BE2C (cell line): ENCODE measurements around the gene SUGT1.

Experiments used
- DNase-seq: peaks from one replicate; pipeline ENCODE4 v3.0.0-alpha.2; 2020
- H3K27me3 ChIP-seq: fragments of 250-450 bp; sonication (Bioruptor Pico); 2 replicates; pipeline ENCODE4 v1.5.1; 2020; ENCODE audit warnings: mild to moderate bottlenecking
- H3K36me3 ChIP-seq: fragments of 250-450 bp; sonication (Bioruptor Pico); 2 replicates; pipeline ENCODE4 v1.5.1; 2020; ENCODE audit warnings: mild to moderate bottlenecking
- H3K4me1 ChIP-seq: fragments of 250-450 bp; sonication (Bioruptor Pico); 2 replicates; pipeline ENCODE4 v1.5.1; 2020
- H3K4me3 ChIP-seq: 2 replicates; pipeline ENCODE4 v1.5.1; 2011; ENCODE audit warnings: low read depth, low read length
- H3K9me3 ChIP-seq: fragments of 250-450 bp; sonication (Bioruptor Pico); 2 replicates; pipeline ENCODE4 v1.5.1; 2020
- CTCF ChIP-seq: IDR thresholded peaks from 2 replicates; pipeline ENCODE4 v1.5.1; 2012; ENCODE audit warnings: mild to moderate bottlenecking, low read depth, low read length

The SUGT1 gene

GRCh38 chr13:52739468-52740071, 86.9 kb downstream of the SUGT1 start, which contains the start of gene CNMD:
Gene CNMD (minus strand): TSS chr13:52739820. CDS start chr13:52739701, 119 bp downstream.
- H3K4me3 ChIP-seq: peak within 1 kb of the TSS; percentile 16; the same call in 1 of the 2 replicates
- no peaks in the 10 kb centered on the region for H3K9me3 ChIP-seq
- no peaks in the 10 kb centered on the region for H3K36me3 ChIP-seq
- no peaks in the 10 kb centered on the region for H3K4me1 ChIP-seq
- 0 out of 2 replicates have a peak, but pooled peaks cover 6% of the 10 kb centered on the region for H3K27me3 ChIP-seq
- DNase-seq: no peak
- TF ChIP-seq CTCF: no peak

- Histone ChIP-seq H3K9me3 (no peaks in the 10 kb centered on the region), H3K27me3 (0 out of 2 replicates have a peak, but pooled peaks cover under 1% of the 10 kb centered on the region), H3K4me3 (no peak overlapping the region), H3K4me1 (no peaks in the 10 kb centered on the region), H3K36me3 (no peaks in the 10 kb centered on the region)
- no peak for DNase-seq
- TF ChIP-seq CTCF: no peak
Observed at GRCh38 chr13:52743569-52743968, 90.9 kb downstream of the SUGT1 start.

GRCh38 chr13:52743988-52744387, 91.4 kb downstream of the SUGT1 start:
- TF ChIP-seq CTCF: 0 out of 2 replicates have a peak, but pooled peaks have one; percentile 5
- Histone ChIP-seq H3K4me3 (no peak overlapping the region), H3K36me3 (no peaks in the 10 kb centered on the region), H3K4me1 (no peaks in the 10 kb centered on the region), H3K27me3 (no peaks in the 10 kb centered on the region), H3K9me3 (no peaks in the 10 kb centered on the region)
- DNase-seq: no peak

GRCh38 chr13:52744842-52745375, 92.3 kb downstream of the SUGT1 start:
- Histone ChIP-seq H3K9me3 (no peaks in the 10 kb centered on the region), H3K27me3 (no peaks in the 10 kb centered on the region), H3K4me3 (no peak overlapping the region), H3K36me3 (no peaks in the 10 kb centered on the region), H3K4me1 (no peaks in the 10 kb centered on the region)
- DNase-seq: no peak
- no peak for TF ChIP-seq CTCF

GRCh38 chr13:52746141-52746540, 93.5 kb downstream of the SUGT1 start:
- Histone ChIP-seq H3K4me1 (no peaks in the 10 kb centered on the region), H3K36me3 (no peaks in the 10 kb centered on the region), H3K27me3 (no peaks in the 10 kb centered on the region), H3K4me3 (no peak overlapping the region), H3K9me3 (no peaks in the 10 kb centered on the region)
- TF ChIP-seq CTCF: no peak
- no peak for DNase-seq

- Histone ChIP-seq H3K27me3 (no peaks in the 10 kb centered on the region), H3K4me1 (no peaks in the 10 kb centered on the region), H3K4me3 (no peak overlapping the region), H3K36me3 (no peaks in the 10 kb centered on the region), H3K9me3 (no peaks in the 10 kb centered on the region)
- DNase-seq: no peak
- TF ChIP-seq CTCF: no peak
Observed at GRCh38 chr13:52749419-52749818, 96.8 kb downstream of the SUGT1 start.
